BJ (cell line): Measurements from ENCODE around the gene PLAU. TPM values are rescaled to one million over a fixed set of nuclear protein-coding genes. Genes with fewer than 3 reads are reported as not detected.

Experiments
- CTCF ChIA-PET: fragments of 350-600 bp; formaldehyde crosslinking; extraction: SDS; loops from one replicate; lab custom pipeline; 2021; ENCODE audit warnings: antibody characterized with exemption, inconsistent platforms; lab: Yijun Ruan, JAX
- POLR2A ChIA-PET: fragments of 300-600 bp; sonication (Branson Sonifier 250); formaldehyde crosslinking; extraction: SDS; loops from one replicate; lab custom pipeline; 2021; ENCODE audit warnings: antibody characterized with exemption; lab: Charles Lee
- DNase-seq: peaks from one replicate; pipeline ENCODE4 v3.0.0-alpha.2; 2011; ENCODE audit warnings: low read depth
- H3K27me3 ChIP-seq: 2 replicates; pipeline ENCODE4 v1.6.0; 2011; ENCODE audit warnings: low read length; ENCODE audit not compliant: control insufficient read depth, insufficient read depth
- H3K36me3 ChIP-seq: 2 replicates; pipeline ENCODE4 v1.5.1; 2011; ENCODE audit warnings: low read length; ENCODE audit not compliant: control insufficient read depth, insufficient read depth
- H3K4me3 ChIP-seq: 2 replicates; pipeline ENCODE4 v1.5.1; 2011; ENCODE audit warnings: low read depth, mild to moderate bottlenecking, control low read depth, low read length
- polyA plus RNA-seq: library from polyadenylated mRNA; depleted of rRNA; stranded (reverse); fragments of >200 nt; gene quantifications from 2 replicates; pipeline ENCODE4 v1.2.3, GENCODE V29; 2011
- TF ChIP-seq, protein P1 (sequence below): IDR thresholded peaks from 2 replicates; pipeline ENCODE4 v1.5.1; 2011; ENCODE audit warnings: low read depth, mild to moderate bottlenecking, control low read depth, inconsistent platforms, low read length, moderate library complexity; ENCODE audit not compliant: insufficient read depth

Gene PLAU
- polyA plus RNA-seq, 1 experiment: 37.2 TPM

DNA sequence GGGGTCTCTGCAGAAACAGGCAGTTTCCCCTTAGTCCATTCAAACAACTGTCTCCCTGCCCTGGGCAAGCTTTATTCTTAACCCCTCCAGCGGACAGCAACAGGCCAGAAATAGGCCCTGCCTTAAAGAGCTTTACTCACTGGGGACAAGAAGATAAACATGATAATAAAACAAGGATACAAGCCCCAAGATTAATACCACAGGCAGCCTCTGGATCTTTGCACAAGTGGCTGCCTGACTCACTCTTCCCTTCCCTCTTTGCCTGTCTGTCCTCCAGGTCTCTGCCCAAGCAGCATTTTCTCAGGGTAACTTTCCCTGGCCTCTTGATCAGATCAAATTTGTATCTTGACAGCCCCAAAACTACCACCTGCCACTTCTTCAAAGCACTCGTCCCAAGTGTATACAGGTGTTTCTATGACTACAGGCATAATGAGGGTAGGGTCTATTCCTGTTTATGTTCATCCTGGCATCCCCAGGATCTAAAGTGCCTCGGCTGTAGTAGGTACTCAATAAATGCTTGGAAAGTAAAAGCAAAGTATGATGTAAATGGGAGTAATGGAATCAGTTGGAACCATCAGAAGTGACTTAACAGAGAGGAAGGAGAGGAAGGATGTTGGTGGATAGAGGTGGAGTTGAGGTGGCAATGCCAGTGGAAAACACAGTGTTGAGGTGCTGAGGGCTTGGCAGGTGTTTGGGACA lies 29.6 kb upstream of the PLAU start:
- Histone ChIP-seq H3K27me3 (no peaks in the 10 kb centered on the region), H3K36me3 (no peaks in the 10 kb centered on the region), H3K4me3 (no peak overlapping the region)
- TF ChIP-seq, protein P1, sequence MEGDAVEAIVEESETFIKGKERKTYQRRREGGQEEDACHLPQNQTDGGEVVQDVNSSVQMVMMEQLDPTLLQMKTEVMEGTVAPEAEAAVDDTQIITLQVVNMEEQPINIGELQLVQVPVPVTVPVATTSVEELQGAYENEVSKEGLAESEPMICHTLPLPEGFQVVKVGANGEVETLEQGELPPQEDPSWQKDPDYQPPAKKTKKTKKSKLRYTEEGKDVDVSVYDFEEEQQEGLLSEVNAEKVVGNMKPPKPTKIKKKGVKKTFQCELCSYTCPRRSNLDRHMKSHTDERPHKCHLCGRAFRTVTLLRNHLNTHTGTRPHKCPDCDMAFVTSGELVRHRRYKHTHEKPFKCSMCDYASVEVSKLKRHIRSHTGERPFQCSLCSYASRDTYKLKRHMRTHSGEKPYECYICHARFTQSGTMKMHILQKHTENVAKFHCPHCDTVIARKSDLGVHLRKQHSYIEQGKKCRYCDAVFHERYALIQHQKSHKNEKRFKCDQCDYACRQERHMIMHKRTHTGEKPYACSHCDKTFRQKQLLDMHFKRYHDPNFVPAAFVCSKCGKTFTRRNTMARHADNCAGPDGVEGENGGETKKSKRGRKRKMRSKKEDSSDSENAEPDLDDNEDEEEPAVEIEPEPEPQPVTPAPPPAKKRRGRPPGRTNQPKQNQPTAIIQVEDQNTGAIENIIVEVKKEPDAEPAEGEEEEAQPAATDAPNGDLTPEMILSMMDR: no peak
- DNase-seq: no peak
- ChIA-PET POLR2A (no interaction called here), CTCF (interaction anchor here (0.9 to 26.0 kb wide), 7 partner anchors 10 to 269 kb away, joined by 3 to 484 read pairs (median 16); partner anchors contain the start of gene AP3M1)

DNA sequence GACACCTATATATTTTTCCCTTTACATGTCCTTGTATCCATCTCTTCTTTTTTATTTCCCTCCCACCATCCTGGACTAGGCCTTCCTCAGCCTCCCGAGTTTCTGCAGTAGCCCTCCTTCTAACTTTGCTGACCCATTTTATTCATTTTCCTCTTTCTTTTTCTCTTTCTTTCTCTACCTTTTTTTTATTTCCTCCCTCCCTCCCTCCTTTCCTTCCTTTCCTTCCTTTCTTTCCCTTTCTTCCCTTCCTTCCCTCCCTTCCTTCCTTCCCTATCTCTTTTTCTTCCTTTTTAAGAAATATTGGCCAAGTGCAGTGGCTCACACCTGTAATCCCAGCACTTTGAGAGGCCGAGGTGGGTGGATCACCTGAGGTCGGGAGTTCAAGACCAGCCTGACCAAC lies 26.9 kb upstream of the PLAU start:
- ChIA-PET POLR2A (no interaction called here), CTCF (interaction anchor here (0.6 to 26.0 kb wide), 5 partner anchors 35 to 197 kb away, joined by 3 to 484 read pairs (median 44); no protein-coding TSS in a partner anchor)
- TF ChIP-seq, protein P1: no peak
- Histone ChIP-seq H3K4me3 (no peak overlapping the region), H3K27me3 (no peaks in the 10 kb centered on the region), H3K36me3 (no peaks in the 10 kb centered on the region)
- no peak for DNase-seq

DNA sequence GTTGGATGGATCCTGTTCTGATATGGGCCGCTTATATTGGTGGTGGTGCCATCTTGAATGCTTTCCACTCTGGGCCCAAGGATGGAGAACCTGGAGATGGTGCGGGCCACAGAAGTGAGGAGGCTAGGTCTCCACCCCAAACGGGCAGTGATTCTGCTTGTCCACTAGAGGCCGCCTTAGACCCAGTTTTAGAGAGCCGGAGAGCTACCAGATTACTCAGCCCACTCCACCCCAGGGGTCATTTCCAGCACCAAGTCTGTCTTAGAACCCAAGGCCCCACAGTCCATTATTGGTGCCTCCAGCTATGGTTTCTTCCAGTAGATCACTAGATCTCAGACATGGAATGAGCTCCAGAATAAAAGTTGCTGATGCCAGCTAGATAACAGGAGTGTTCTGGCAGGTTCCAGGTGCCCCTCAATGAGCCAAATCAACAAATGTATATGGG lies 24.8 kb upstream of the PLAU start:
- no peak for DNase-seq
- POLR2A ChIA-PET: interaction anchor here (0.6 kb wide), 1 partner anchor 245 kb away, joined by 8 read pairs; the partner anchor contains the start of gene MYOZ1
- no peaks in the 10 kb centered on the region for H3K36me3 ChIP-seq
- no peaks in the 10 kb centered on the region for H3K27me3 ChIP-seq
- CTCF ChIA-PET: interaction anchor here (0.6 to 26.0 kb wide), 42 partner anchors 8 to 364 kb away, joined by 3 to 484 read pairs (median 4); partner anchors contain the start of genes ADK, AP3M1 and CAMK2G
- TF ChIP-seq, protein P1: peak; percentile 89
- no peak overlapping the region for H3K4me3 ChIP-seq

DNA sequence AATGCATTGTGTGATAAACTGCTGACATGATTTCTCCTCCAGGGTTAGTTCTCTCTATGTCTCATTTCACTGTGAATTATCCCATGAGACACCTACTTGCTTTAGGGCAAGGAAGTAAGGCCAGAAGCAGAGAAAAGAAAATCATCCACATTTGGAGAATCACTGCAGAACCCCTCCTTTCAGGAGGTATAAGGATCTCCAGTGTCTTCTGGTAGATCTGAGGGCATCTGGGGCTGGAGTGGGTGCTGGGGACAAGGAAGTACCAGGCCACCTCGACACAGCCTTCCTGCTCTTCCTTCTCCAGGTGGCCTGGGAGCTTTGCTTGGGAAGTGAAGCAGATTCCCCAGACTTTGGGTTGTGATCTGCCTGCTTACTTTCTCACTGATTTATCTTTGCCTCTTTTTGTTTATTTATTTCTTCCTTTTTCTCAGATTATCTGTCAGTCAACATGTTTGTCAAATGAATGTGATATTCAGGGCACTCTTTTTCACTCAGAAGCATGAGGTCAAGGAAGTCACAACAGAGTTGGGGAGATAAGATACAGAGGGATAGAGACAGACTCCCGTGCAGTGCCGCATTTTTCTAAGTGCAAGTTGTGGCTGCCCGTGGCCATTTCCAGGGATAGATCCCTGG lies 24.2 kb upstream of the PLAU start:
- no peaks in the 10 kb centered on the region for H3K36me3 ChIP-seq
- CTCF ChIA-PET: interaction anchor here (0.5 to 26.0 kb wide), 50 partner anchors 9 to 363 kb away, joined by 3 to 484 read pairs (median 4); partner anchors contain the start of genes ADK, AP3M1 and CAMK2G
- TF ChIP-seq, protein P1: no peak
- POLR2A ChIA-PET: interaction anchor here (0.6 to 1.0 kb wide), 3 partner anchors 54 to 380 kb away, joined by 3 to 7 read pairs (median 4); partner anchors contain the start of gene VCL
- DNase-seq: no peak
- no peak overlapping the region for H3K4me3 ChIP-seq
- no peaks in the 10 kb centered on the region for H3K27me3 ChIP-seq
